Activated effector memory CD4-positive, alpha-beta T cell treated with anti-CD3 and anti-CD28 coated beads, Interleukin-2, amount 50 U/mL, for 16 hours (primary cell): ENCODE results near the gene MLH3.
"Not testable (repeated sequence)": the region's sequence is repeated elsewhere in the genome, so short reads cannot be mapped to it uniquely, and the experiment has no call there.

Source experiments
- DNase-seq: peaks from one replicate; pipeline ENCODE4 v3.0.0-alpha.2; 2020

Gene MLH3

GRCh38 chr14:75022655-75023054 is 28.6 kb downstream of the MLH3 start:
- no peak for DNase-seq

- DNase-seq, result no peak
Measured at GRCh38 chr14:75018694-75019093, 32.6 kb downstream of the MLH3 start.

DNA sequence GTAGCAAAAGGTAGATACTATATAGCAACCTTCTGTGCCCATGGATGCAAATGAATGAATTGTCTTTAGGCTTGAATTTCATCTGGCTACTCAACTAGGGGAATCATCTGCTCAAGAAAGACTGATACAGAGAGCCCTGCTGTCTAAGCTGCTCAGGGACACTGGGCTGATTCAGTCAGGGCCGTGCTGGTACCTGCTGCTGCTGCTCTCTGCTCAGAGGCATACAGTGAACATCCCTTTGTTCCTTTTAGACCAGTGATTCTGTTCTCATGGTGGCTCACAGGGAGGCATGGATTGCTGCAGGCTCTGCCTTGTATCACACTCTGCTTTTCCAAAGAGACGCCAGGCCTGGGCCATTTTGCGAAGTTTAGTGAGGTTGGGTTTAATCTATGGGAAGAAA is 34.5 kb downstream of the MLH3 start:
- DNase-seq, result no peak

DNA sequence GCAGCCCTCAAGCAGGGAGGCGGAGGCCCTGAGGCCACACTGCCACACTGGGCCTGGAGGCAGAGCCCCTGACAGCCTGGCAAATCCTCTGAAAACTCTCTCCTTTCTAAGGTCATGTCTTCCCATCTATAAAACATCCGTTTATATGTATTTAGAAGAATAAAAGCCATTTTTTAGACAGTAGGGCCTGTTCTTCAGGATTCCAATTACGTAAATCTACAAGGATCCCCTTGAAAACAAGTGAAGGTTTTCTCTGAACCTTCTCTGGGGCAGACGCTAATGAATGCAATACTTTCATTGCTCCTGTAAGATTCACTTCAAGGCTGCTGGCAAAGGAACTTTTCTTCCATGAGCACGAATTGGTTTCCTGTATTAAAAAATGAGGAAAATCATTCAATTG is 35.8 kb downstream of the MLH3 start:
- DNase-seq, result no peak

GRCh38 chr14:75013290-75013689 is 38.0 kb downstream of the MLH3 start:
- DNase-seq, result no peak

DNA sequence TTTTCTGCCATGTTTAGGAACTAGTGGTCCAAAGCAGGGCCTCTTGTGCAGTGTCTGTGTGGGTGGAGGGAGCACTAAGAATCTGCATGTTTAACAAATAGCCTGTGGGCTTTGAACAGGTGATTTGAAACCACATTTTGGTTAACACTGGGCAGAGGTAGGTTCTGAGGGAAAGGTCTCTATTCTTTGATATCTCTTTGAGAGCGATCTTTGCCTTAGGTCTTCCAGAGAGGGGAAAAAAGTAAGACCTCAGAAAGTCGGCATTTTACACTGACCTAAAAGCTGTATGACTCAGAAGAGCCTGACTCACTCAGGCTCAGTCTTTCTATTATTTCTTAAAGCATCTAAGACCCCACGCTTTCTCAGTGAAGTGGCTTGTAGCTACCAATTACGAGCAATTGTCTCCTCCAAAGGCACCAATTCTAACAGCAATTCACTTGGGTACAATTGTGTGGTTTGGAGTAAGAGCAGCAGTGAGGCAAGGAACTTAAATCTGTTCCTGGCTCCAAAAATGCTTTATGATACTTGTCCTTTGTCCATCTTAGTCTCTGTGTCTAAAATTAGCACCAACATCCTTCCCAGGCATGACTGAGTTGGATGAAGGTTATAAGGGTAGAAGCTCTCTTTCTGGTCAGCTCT is 39.8 kb downstream of the MLH3 start:
- DNase-seq, result no peak

DNA sequence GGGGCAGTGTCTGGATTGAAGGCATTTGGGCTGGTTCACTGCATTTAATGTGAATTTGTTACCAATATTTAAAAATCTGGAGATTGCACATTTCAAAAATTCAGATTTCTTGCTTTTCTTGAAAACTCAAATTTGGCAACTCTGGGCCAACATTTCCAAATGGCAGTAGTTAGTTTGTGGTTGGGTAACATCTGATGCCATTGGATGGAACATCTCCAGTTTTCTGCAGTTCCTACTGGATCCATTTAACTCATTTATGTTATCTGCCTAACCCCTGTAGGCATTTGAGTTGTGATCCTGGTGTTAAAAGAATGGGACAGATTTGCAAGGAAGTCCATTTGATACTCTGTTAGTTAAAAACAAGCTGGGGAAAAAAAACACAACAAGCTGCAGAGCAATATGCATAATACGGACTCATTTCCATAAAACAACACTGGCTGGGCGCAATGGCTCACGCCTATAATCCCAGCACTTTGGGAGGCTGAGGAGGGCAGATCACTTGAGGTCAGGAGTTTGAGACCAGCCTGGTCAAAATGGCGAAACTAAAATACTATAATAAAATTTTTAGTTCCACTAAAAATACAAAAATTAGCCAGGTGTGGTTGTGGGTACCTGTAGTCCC is 40.7 kb downstream of the MLH3 start:
- no peak for DNase-seq

GRCh38 chr14:75009176-75009575 is 42.1 kb downstream of the MLH3 start:
- no peak for DNase-seq

- no peak for DNase-seq
Measured at GRCh38 chr14:75005357-75005756, 45.9 kb downstream of the MLH3 start.

- DNase-seq, result no peak
Measured at GRCh38 chr14:75003250-75004027, 47.8 kb downstream of the MLH3 start.

GRCh38 chr14:75002392-75003249 is 48.6 kb downstream of the MLH3 start, which contains the start of gene EIF2B2:
Gene EIF2B2 (plus strand): TSS chr14:75002921. CDS start chr14:75002991, 70 bp downstream.
- DNase-seq, result peak; percentile 100

DNA sequence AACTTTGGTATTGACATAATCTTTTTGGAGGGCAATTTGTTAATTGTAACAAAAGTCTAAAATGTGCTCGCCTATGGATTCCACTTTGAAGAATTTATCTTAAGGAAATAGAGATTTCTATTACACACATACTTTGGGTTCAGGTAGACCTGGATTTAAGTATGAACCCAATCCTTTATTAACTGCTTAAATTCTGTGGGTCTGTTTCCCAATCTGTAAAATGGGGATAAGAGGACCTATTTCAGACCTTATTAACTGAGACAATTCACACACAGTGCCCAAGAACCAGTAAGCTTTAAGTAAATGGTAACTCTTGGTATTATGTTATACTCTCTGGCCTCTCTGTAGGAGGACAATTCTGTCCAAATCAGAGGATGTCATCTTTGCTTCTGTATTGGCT is 49.4 kb downstream of the MLH3 start:
- no peak for DNase-seq

- DNase-seq, result no peak
Measured at GRCh38 chr14:75001261-75001660, 50.0 kb downstream of the MLH3 start.

DNA sequence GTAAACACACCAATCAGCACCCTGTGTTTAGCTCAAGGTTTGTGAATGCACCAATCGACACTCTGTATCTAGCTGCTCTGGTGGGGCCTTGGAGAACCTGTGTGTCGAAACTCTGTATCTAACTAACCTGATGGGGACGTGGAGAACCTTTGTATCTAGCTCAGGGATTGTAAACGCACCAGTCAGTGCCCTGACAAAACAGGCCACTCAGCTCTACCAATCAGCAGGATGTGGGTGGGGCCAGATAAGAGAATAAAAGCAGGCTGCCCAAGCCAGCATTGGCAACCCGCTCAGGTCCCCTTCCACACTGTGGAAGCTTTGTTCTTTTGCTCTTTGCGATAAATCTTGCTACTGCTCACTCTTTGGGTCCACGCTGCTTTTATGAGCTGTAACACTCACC is 55.5 kb downstream of the MLH3 start:
- DNase-seq, result not testable (repeated sequence)

DNA sequence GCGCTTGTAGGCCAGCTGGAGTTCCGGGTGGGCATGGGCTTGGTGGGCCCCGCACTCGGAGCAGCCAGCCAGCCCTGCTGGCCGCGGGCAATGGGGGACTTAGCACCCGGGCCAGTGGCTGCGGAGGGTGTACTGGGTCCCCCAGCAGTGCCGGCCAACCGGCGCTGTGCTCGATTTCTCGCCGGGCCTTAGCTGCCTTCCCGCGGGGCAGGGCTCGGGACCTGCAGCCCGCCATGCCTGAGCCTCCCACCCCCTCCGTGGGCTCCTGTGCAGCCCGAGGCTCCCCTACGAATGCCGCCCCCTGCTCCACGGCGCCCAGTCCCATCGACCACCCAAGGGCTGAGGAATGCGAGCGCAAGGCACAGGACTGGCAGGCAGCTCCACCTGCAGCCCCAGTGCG is 57.1 kb downstream of the MLH3 start:
- not testable (repeated sequence) for DNase-seq

- no peak for DNase-seq
Measured at GRCh38 chr14:74988993-74989392, 62.3 kb downstream of the MLH3 start.

DNA sequence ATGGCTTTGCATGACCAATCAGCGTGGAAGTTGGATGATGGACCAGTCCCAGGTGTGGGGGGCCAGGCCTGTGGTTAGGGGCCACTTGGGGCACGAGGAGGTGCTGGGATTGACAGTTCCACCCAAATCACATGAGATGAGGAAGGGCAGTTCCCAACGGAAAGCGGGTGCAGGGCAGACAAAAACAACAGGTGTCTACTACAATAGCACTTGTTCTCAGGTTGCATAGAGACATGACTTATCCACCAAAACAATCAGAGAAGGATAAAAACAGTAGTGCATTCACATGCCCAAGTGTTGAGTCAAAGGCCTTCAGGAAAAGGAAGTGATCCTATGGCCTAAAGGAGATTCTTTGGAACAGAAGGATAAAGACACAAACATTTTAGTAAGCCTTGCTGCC is 63.1 kb downstream of the MLH3 start:
- no peak for DNase-seq

DNA sequence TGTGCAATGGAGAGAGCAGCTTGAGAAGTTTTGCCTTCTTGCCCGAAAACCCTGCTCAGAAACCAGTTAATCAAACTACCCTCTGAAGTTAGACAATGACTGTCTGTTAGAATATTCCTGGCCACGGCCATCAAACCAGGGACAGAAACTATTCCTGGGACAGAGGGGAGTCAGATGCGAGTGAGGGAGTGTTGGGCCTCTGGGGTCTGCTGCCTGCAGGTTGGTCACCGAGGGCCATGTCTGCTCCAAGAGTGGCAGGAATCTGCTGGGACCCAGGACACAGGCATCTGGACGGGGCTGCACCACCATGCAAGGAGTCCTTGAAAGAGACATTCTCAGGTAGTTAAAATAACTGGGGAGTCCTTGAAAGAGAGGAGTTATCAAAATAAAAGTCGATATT is 65.5 kb downstream of the MLH3 start:
- DNase-seq, result no peak

- no peak for DNase-seq
Measured at GRCh38 chr14:74985028-74985310, 66.3 kb downstream of the MLH3 start.

GRCh38 chr14:74984236-74985027 is 66.8 kb downstream of the MLH3 start:
- DNase-seq, result no peak

- DNase-seq, result no peak
Measured at GRCh38 chr14:74983343-74983742, 67.9 kb downstream of the MLH3 start.

- no peak for DNase-seq
Measured at GRCh38 chr14:74982661-74983060, 68.6 kb downstream of the MLH3 start.

DNA sequence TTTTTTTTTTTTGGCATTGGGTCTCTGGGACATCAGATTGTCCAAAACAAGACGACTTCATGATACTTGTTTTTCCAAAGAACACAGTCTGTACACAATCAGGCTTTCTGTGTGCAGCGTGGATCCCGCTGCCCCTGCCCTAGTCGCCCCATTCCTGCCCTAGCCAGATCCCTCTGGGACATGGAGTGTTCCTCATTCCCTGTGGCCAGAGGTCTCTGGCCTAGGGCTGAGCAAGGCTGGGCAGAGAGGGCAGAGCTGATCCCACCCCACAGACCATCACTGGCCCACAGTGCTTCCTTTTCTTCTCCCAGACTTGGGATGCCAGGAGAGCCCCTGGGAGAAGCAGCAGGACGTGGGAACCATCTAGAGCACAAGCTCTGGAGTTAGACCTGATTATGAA is 69.4 kb downstream of the MLH3 start:
- DNase-seq, result no peak
